Measurements from ENCODE around the gene POLH. TPM values are rescaled to one million over a fixed set of nuclear protein-coding genes. Genes with fewer than 3 reads are reported as not detected.

POLH gene
- total and polyA plus RNA-seq, 9 of the 15 experiments (the other 6 are each of a cell fraction or from before 2014, with no cell fraction given), result 5.8 to 31.6 (median 20.6) TPM

GRCh38 chr6:43544461-43544860, 31.5 kb upstream of the POLH start (continued):
- TF ChIP-seq DACH1 (IDR thresholded peaks at IDR 0.05; ENCODE audit: partially characterized antibody) (no peak), PML (IDR thresholded peaks at IDR 0.05; ENCODE audit: low read length) (no peak), GTF2A2 (tag; IDR thresholded peaks at IDR 0.05) (no peak), TEAD4 (IDR thresholded peaks at IDR 0.05; ENCODE audit: low read length) (no peak), TEAD4 (CRISPR knock-in tag; IDR thresholded peaks at IDR 0.05; ENCODE audit: borderline replicate concordance) (no peak), ZNF699 (CRISPR knock-in tag; IDR thresholded peaks at IDR 0.05; ENCODE audit: insufficient replicate concordance) (no peak), ARID4B (CRISPR knock-in tag; IDR thresholded peaks at IDR 0.05) (no peak), AFF1 (IDR thresholded peaks at IDR 0.05; ENCODE audit: low read depth in 1 of 2, partially characterized antibody in 2 of 2) (no peak), EZH2 (IDR thresholded peaks at IDR 0.05; ENCODE audit: borderline replicate concordance, low read depth, low read length) (no peak), SIN3A (IDR thresholded peaks at IDR 0.05; ENCODE audit: borderline replicate concordance in 2 of 2, control insufficient read depth in 1 of 2, low read depth in 2 of 2, low read length in 2 of 2) (no peak), PTBP1 (IDR thresholded peaks at IDR 0.05; ENCODE audit: low read depth, low read length) (no peak)
